Activated T-cell treated with anti-CD3 and anti-CD28 coated beads for 4 hours (primary cell): ENCODE results near the gene UCN2.
"Not testable (repeated sequence)": the region's sequence is repeated elsewhere in the genome, so short reads cannot be mapped to it uniquely, and the experiment has no call there.

Experiments used
- DNase-seq: peaks from one replicate; pipeline ENCODE4 v3.0.0-alpha.2; 2020

Gene UCN2

DNA sequence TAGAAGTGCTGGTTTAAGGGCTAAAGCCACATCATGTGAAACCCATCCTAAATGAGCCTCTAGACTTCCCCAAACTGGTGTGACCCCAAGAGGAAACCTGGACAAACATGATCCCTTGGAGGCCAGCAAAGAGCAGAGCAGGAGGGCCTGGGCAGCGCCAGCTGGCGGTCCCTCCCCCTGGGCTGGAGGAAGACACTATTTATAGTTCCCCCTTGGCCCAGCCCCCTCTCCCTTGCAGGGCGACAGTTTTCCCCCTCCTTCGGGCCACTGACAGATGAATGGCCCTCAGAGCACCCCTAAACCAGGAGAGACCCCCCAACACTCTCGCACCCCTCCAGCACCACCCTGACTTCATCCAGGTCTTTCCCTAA lies 2.9 kb downstream of the UCN2 start:
- DNase-seq, result no peak

DNA sequence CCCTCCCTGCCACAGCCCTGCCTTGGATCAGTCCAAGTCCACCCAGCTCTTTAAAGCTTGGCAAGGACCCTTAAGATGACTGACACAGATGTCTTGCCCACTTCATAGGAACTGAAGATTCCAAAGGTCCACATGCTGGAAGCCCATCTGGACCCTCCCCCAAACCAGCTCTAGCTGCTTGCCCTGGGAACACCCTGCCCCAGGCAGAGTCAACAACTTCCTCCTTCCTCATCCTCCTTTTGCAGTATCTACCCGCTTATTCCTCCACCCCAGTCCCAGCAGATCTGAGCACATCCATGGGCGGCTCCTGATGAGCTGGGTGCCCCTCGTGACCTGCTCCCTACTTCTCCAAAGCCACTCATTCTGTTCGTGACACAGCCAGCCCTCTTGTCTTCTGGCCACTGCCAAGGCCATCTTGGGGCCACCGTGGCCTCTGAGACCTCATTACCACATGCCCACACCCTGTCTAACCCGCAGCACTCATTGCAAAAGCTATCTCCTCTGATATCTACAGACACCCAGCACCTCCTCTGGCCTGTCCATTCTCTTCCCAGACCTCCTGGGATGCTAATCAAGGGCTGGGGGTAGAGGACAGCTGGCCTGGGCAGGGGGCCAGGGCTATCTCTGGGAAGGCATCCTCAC lies 5.0 kb downstream of the UCN2 start:
- DNase-seq, result no peak

DNA sequence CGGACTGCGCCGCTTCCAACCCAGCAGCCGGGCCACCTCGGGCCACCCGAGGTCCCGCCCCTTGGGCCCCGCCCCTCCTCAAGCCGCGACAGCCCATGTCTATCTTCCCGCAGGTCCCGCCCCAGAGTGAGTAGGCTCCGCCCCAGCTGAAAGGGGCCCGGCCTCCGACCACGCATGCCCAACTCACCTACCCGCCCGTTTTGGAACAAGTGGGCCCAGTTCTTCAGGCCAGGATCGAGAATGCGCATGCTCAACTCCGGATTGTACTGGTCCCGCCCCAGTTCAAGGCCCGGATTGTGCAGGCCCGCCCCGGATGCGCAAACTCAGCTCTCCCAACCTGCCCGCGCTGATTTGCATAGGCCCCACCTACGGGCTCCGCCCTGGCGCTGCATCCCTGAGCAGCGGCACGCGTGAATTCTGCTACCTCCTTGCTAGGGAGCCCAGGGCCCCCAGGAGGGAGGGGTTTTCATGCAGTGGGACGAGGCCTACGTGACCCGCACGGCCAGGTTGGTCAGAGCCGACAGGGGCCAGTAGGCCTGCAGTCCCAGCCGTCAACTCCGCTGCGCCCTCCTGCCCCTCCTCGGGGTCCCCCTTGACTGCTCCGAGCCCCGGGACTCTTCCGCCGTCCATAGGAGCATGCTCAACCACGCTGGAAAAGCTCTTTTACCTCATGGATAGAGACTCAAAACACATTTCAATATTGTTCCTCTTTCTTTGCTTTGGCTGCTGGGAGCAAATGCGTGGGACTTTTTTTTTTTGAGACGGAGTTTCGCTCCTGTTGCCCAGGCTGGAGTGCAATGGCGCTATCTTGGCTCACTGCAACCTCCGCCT lies 6.6 kb downstream of the UCN2 start, which contains the start of gene PFKFB4:
TSS of gene PFKFB4 (minus strand) at position 8 of the 831 bp plus-strand sequence. CDS start 26 bp downstream, outside the sequence.
- peak; percentile 100 for DNase-seq

DNA sequence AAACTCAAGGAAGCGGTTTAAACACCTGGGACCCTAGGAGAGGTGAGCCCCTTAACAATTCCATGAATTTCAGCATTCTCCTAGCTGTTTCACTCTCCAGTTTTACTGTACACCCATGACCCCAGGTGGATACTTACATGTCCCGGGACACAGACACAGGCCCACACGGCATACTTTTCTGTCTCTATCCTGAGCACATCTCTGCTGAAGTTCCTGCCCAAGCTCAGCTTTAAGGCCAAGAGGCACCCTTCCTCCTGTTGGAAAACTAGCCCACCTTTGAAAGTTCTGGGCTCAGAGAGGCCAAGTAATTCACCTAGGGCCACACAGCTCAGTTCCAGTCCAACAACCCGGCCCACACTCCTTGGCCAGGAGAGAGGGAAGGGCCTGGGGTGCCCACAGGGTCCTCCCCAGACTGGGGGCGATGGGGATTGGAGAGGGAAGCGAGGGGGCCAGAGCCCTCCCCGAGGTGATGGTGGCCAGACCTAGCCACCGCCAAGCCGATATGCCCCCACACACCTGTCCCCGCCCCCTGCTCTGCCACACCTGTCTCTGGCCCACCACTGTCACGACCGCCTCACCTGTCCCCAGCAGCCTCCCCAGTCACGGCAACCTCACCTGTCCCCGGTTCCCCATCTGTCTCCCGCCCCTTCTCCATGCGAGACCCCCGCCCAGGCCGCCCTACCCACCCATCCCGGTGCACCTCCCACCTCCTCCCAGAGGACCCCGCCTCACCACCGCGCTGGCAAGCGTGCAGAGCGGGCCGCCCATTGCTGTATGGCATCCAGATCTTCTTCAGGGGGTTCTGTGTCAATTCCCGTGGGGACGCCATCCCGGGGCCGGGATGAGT lies 7.4 kb downstream of the UCN2 start:
- no peak for DNase-seq

DNA sequence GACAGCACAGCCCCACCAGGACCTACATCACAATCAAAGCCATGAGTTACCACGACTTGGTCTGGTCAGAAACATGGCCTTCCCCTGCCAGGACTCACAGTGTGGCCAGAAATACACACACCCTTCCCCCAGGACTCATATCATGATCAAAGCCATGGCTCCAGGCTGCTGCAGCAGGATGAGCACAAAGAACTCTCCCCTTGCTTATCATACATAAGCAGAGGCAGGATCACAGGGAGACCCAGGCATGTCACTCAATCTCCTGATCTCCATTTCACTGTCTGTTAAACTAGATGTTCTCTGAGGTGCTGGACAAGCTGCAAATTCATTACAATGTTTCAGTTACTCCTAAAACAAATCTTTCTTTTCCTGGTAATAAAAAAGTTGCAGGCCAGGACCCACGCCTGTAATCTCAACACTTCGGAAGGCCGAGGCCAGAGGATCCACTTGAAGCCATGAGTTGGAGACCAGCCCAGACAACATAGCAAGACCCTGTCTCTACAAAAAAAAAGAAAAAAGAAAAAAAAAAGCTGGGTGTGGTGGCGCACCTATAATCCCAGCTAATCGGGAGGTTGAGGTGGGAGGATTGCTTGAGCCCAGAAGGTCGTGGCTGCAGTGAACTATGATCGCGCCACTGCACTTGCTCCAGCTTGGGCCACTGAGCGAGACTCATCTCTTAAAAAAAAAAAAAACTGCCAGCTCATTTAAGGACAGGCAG lies 8.2 kb downstream of the UCN2 start:
- no peak for DNase-seq

DNA sequence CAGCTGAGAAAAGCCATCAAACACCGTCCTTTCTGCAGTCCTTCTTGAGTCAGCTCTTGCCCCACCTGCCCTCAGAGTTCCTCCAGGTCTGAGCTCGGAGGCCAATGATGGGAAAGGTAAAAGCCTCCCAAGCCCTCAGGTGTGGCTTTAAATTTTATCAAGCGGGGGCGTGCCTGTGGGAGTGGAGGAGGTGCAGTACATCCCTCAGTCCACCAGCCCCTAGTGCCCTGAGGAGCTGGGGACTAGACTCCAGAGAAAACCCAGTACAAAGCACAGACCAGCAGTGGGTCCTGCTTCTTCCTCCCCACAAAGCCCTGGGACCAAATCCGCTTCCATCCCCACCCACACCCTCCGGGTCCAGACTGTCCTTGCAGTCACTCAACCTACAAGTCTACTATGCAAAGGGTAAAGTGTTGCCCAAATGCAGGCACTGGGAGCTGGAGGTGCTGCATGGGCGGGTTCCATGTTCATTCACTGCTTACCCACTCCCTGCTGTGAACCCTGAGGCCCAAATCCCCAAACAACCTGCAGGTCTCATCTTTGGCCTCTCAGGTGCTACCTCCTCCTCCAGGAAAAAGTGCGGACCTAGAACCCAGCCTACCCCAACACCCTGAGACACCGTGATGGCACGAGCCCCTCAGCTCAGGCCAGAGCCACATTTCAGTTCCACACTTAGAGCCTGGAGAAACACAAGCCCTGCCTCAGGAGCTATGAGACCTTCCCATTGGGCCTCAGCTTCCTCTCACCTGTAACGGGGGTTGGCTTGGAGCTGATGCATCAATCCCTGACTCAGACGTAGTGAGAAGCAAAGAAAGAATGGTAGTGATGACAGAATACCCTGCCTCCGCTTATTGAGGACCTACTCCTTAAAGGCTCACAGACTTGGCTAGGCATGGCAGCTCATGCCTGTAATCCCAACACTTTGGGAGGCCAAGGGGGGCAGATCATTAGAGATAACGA lies 9.4 kb downstream of the UCN2 start:
- no peak for DNase-seq

DNA sequence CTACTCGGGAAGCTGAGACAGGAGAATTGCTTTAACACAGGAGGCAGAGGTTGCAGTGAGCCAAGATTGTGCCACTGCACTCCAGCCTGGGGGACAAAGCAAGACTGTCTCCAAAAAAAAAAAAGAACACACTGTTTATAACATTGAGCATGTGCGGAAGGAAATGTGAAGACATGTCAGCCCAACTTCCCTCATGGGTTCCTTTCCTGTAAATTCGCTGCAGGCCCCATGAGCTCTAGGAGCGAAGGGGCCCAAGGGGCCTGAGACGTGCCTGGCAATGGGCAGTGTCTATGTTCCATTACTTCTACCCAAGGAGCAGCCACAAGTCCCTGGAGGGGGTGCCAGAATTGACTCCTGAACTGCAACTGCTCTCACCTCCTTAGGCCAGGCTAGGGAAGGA lies 10.2 kb downstream of the UCN2 start:
- no peak for DNase-seq

DNA sequence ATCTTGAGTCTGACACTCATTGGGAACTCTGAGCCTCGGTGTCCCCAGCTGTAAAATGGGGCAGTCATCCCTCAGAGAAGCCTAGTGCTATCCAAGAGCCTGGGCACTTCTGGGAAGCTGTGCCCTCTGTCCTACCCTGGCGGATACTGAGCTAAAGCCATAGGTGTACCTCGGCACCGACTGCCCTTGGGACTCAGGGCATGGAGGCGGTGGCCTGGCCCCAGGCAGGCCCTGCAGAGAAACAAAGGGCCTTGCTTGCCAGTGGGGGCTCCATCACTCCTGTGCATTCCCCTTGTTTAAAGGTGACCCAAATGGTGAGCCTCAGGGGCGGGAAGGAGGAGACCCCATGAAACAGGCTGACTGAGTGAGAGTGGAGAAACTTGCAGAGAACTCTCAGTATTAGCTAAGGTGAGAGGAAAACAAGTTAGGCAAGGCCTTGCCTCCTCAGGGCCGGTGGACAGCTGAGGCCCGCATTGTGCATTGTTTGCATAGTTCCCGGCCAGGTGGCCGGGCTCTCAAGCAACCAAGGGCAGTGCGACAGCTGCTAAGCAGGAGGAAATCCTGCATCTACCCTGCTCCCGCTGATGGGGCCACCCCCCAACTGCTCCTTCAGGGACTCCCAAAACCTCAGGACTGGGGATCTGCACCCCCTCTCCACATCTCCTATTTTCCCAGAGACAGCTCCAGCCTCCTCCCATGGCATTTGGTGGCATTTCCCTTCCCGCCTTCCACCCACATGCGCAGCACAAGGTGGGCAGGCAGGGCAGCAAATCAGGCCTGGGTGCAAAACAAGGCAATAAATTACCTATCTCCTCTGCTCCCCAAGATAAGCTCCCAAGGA lies 11.2 kb downstream of the UCN2 start:
- no peak for DNase-seq

DNA sequence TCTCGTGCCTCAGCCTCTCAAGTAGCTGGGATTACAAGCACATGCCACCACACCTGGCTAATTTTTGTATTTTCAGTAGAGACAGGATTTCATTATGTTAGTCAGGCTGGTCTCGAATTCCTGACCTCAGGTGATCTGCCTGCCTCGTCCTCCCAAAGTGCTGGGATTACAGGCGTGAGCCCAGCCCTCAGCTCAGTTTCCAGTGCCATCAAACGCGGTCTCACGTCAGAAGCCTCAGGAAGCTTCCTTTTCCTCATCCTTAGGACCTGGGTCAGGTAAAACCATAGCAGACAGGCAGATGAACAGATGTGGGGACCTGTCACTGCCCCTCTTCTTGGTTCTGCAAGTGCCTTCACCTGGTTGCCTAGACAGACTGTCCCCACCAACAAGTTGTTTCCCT lies 11.9 kb downstream of the UCN2 start:
- not testable (repeated sequence) for DNase-seq

DNA sequence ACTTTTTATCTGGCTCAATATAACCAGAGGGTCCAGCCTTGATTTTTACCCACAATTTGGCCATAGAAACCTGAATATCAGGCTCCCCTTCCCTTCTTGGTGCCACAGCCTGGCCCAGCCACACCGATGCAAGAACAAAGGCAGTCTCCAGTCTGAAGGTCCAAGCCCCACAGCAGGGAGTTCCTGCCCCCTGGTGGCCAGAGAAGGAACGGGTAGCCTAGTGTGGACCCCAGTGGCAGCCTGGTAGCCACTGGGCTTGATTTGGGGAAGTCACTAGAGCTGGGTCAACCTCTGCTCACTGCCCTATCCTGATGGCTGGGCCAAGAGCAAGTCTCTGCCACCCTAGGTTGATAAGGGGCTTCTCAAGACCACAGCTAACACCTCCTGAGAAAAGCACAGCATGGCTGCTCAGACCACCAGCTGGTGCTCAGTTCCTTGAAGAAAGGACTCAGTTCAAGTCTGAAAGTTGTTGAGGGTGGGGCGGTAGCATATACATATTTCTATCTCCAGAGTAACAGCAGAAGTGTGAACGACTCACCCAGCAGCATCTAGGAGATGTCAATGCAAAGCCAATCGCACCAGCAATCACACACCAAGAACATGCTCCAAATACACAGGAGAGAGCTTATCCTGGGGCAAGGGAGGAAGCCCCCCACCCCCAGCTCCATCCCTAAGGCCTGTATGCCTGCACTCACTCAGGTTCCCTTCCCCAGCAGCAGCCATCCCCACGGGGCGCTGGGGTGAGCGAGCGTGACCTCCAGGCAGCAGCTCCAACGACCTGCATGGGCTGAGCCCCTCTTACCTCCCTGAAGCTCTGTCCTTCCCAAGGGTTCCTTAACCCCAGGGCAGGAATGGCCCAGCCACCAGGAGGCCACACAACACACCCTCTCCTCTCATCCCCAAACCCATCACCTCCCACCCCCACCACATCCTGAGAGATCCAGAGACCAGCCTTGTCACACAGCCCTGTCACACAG lies 14.6 kb downstream of the UCN2 start:
- peak; percentile 82 for DNase-seq

DNA sequence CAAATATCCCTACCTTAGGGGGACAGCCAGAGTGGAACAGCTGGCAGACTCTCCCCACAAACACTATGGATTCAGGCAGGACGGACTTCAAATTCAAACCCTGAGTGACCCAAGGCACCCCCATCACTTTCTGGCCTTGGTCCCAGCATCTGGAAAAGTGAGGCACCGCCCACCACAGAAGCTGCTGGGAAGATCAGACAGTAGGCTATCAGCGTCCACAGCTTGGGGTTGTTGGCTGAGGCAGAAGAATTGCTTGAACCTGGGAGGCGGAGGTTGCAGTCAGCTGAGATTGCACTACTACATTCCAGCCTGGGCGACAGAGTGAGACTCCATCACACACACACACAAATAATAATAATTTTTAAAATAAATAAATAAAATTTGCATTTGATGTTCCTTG lies 15.5 kb downstream of the UCN2 start:
- DNase-seq, result no peak

DNA sequence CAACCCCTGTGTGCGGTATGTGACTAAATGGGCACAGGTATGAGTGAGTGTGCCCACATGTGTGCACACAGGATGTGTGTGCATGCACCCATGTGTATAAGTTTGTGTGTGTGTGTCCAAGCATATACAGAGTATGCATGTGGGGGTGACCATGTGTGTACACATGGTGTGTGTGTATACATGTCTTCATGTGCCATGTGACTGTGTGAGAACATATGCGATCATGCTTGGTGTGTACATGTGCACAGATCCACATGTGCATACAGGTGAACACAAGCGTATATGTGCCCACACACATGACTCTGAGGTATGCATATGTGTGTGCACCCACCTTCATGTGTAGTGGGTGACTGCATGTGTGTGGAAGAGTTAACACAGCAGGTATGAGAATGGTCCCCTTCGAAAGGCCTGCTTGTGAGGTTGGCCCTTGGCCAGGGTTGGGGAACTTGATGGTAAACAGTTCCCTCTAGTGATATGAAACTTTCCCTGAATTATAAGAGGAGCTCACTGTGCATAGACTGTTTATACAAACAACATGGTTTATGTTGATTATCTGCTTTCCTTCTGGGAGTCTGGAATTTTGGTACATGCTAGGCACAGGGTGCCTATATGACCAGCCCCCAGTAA lies 17.3 kb downstream of the UCN2 start:
- DNase-seq, result no peak

DNA sequence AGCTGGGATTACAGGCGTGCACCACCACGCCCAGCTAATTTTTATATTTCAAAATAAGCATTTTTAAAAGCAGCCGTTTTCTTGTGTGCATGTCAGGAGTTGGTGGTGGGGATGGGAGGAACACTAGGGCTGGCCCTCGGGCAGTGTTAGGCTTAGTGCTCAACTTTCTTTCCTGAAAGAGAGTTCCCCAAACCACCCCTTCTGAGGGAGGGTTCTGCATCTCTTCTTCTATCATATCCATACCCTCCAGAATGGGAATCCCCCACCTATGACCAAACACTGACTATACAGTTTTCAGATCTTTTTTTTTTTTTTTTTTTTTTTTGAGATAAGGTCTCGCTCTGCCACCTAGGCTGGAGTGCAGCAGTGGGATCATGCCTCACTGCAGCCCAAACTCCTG lies 19.4 kb downstream of the UCN2 start:
- no peak for DNase-seq

DNA sequence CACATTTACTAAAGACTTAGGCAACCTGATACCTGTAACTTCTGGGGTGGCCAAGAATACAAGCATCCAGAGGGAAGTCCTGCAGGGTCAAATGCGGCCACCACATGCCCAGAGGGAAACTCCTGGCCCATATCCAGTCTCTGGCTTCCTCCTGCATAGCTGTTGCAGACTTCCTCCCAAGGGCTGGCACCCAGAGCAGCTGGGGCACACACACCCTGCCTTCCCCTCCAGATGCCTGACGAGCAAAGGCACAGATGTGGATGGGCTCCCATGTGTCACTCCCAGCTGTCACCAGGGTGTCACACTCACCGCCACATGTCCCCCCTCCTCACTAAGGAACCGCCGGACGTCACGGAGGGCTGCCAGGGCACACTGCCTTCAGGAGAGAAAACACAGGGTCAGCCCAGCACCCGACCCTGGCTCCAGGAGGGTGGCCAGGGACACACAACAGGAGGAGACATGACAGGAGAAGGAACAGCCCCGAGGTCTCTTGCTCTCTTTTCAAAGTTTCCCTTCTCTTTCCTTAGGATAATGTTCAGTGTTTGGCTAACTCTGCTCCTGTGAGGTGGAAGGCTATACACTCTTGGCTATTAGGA lies 20.2 kb downstream of the UCN2 start:
- DNase-seq, result no peak

DNA sequence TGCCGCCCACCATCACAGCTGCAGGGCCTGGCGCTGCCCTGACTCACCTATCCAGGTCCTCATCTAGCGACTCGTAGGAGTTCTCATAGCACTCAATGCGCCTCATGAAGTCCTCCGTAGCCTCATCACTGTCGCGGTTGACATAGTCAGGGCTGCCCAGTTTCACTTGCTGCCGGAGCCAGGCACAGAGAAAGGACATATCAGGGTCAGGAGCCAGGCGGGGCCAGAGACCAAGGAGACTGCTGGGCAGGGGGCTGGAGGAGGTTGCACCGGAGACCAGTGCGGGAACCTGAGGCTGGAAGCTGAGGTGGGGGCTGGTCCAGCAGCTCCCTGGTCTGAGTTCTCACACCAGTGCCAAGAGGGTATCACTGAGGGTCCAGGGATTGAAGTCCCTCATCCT lies 25.1 kb downstream of the UCN2 start:
- DNase-seq, result no peak

DNA sequence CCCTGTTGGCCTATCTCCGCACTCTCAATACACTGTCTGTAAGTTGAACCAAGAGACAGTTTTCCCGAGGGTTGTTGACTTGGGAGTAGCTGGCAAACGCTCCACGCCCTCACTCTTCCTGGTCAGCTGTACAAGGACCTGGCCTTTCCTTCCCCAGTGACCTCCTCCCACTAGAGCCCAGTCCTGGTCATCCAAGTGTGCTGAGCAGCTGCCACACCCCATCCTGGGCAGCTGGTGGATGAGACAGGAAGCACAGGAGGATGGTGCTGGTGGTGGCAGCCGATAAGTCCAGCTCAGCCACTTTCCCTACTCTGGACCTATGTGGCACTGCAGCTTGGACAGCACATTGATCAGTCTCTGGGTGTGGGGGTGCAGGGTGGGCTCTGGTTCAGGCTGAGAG lies 26.8 kb downstream of the UCN2 start:
- no peak for DNase-seq

DNA sequence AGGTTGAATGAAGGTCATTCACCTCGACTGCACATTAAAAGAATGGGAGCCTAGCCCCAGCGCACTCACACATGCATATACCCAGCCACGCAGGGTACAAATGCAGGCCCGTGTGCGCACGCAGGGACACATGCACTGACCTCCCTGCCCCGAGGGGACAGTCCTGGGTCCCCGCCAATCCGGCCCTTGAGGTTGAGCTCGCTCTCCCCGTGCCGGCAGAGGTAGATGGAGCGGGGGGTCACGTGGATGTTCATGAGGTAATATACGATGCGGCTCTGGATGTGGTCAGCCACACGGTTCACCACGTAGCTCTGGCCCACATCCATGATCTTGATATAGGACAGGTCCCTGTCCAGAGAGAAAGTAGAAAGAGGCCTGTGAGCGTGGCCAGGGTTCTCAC lies 27.5 kb downstream of the UCN2 start:
- no peak for DNase-seq

DNA sequence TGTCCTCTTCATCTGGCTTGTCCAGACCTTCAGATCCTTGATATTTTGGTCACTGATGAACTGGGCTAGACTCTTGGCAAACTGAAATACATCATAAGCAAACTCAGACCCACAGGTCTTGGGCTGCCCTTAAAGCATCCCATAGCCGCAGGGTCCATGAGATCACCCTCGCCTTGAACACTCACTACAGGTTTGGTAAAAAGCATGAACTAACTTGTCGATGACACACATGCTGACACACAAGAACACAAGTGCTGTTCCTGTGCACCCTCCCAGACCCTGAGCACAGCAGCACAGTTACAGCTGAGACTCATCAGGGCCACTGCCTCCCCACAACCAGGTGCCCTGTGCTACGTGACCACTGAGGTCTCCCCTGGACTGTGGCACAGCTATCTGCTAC lies 28.0 kb downstream of the UCN2 start:
- DNase-seq, result no peak

DNA sequence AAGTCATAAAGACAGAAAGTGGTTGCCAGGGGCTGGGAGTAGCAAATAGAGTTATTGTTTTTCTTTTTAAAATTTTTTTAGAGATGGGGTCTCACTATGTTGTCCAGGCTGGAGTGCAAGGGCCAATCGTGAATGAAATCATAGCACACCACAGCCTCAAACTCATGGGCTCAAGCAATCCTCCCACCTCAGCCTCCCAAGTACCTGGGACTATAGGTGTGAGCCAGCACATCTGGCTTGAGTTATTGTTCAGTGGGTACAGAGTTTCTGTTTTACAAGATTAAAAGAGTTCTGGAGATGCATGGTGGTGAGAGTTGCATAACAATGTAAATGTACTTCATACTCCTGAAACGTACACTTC lies 30.6 kb downstream of the UCN2 start:
- no peak for DNase-seq
